ENCODE results near the gene EYS.

DNA sequence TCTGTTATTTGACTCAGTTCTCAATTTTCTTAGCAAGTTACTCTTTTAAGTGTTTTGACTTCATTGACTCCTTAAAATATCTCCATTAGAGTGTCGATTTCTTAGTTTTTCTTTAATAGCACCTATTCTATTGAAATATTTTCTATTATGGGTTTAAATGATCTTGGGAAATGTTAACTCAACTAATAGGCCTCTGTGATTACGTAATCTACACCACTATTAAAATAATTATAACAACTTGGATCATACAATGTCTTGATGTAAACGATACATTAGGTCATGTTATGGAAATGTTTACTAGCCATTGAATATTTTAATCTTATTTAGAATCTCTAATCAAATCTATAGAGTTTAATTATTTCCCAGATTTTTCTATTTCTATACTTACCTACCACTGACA lies 550.0 kb downstream of the EYS start:
- no peak for TF ChIP-seq GATA3 (IDR thresholded peaks at IDR 0.05; ENCODE audit: low read depth, low read length)
- TF ChIP-seq GATA2 (IDR thresholded peaks at IDR 0.05; ENCODE audit: low read depth, low read length), result no peak

Measured in SH-SY5Y (cell line).